Keratinocyte (primary cell): ENCODE measurements around the gene GLIPR1L1.

ENCODE experiments used
- CTCF ChIP-seq, 3 experiments: IDR thresholded peaks in 1 of 3; conservative IDR thresholded peaks in 1 of 3; optimal IDR thresholded peaks in 1 of 3; 2 replicates in 2 of 3; 3 replicates in 1 of 3; pipeline versions ENCODE3 to v1.5.1; 2011; ENCODE audit warnings: low read length in 3 of 3, mild to moderate bottlenecking in 3 of 3, moderate library complexity in 2 of 3, control low read depth in 1 of 3, inconsistent platforms in 1 of 3; ENCODE audit not compliant: insufficient read depth in 2 of 3; ENCODE audit errors: extremely low read depth in 1 of 3
- EZH2 ChIP-seq: IDR thresholded peaks from one replicate; pipeline ENCODE4 v1.6.1; 2012; ENCODE audit warnings: inconsistent platforms, mild to moderate bottlenecking, low read length, moderate library complexity

- TF ChIP-seq CTCF (optimal IDR thresholded peaks at IDR 0.05 in 1 of 3, IDR thresholded peaks at IDR 0.05 in 1 of 3, conservative IDR thresholded peaks at IDR 0.05 in 1 of 3; ENCODE audit: extremely low read depth in 1 of 3, insufficient read depth in 2 of 3, low read length in 3 of 3) = no peak
- no peak for TF ChIP-seq EZH2
Observed at GRCh38 chr12:75364919-75365318, 30.4 kb downstream of the GLIPR1L1 start.
